SJCRH30 (cell line): Measurements from ENCODE around the gene ELAVL3. TPM values are rescaled to one million over a fixed set of nuclear protein-coding genes. Genes with fewer than 3 reads are reported as not detected.

Source experiments
- total RNA-seq: library from RNA; depleted of rRNA; stranded (reverse); fragments of >200 nt; shearing (Covaris generic); gene quantifications from 2 replicates; pipeline ENCODE4 v1.2.3, GENCODE V29; 2014; rRNA removed

The ELAVL3 gene
- total RNA-seq, 1 experiment from 2014 or later = not detected

Other genes starting within 250 kb of the ELAVL3 start
- not detected in 2 replicates for gene ANGPTL8, start 241.4 kb downstream of the ELAVL3 start, total RNA-seq
- 15.2 and 18.3 TPM in 2 replicates for gene DOCK6, start 218.5 kb downstream of the ELAVL3 start, total RNA-seq
- gene TSPAN16, start 184.9 kb downstream of the ELAVL3 start, total RNA-seq = not detected in 2 replicates
- gene RAB3D, start 141.4 kb downstream of the ELAVL3 start, total RNA-seq = 0.58 and 0.83 TPM in 2 replicates
- gene TMEM205, start 134.8 kb downstream of the ELAVL3 start, total RNA-seq = 38.8 and 39.5 TPM in 2 replicates
- gene CCDC159, start 134.5 kb downstream of the ELAVL3 start, total RNA-seq = not detected in 2 replicates
- gene PLPPR2, start 125.6 kb downstream of the ELAVL3 start, total RNA-seq = 0.10 and 0.59 TPM in 2 replicates
- gene SWSAP1, start 106.4 kb downstream of the ELAVL3 start, total RNA-seq = 1.2 and 2.4 TPM in 2 replicates
- gene EPOR, start 96.7 kb downstream of the ELAVL3 start, total RNA-seq = 8.4 and 9.9 TPM in 2 replicates
- not detected in 2 replicates for gene RGL3, start 61.7 kb downstream of the ELAVL3 start, total RNA-seq
- 0.18 and 0.22 TPM in 2 replicates for gene ODAD3, start 45.9 kb downstream of the ELAVL3 start, total RNA-seq
- gene PRKCSH, start 45.4 kb downstream of the ELAVL3 start, total RNA-seq = 136 and 164 TPM in 2 replicates
- 2.8 and 3.5 TPM in 2 replicates for gene ZNF653, start 24.8 kb upstream of the ELAVL3 start, total RNA-seq
- gene ECSIT, start 48.1 kb upstream of the ELAVL3 start, total RNA-seq = 22.3 and 22.6 TPM in 2 replicates
- 1.4 TPM in 2 replicates for gene CNN1, start 57.8 kb upstream of the ELAVL3 start, total RNA-seq
- 37.3 and 38.1 TPM in 2 replicates for gene ELOF1, start 78.2 kb upstream of the ELAVL3 start, total RNA-seq
- 0.75 and 2.4 TPM in 2 replicates for gene ACP5, start 96.6 kb upstream of the ELAVL3 start, total RNA-seq
- 11.8 and 13.4 TPM in 2 replicates for gene ZNF627, start 116.4 kb upstream of the ELAVL3 start, total RNA-seq